Measurements from ENCODE around the gene RDM1.

GRCh38 chr17:35968520-35969054 is 38.0 kb upstream of the RDM1 start:
- TF ChIP-seq POLR2A (IDR thresholded peaks at IDR 0.05; ENCODE audit: low read depth, low read length) = no peak
- no peak for TF ChIP-seq FOS (IDR thresholded peaks at IDR 0.05; ENCODE audit: low read depth, low read length)
- TF ChIP-seq CTCF (conservative IDR thresholded peaks at IDR 0.05; ENCODE audit: low read depth, low read length) = no peak
- TF ChIP-seq RAD21 (IDR thresholded peaks at IDR 0.05; ENCODE audit: low read length) = no peak
- TF ChIP-seq BHLHE40 (IDR thresholded peaks at IDR 0.05; ENCODE audit: low read depth, low read length) = no peak
- no peak for TF ChIP-seq RFX5 (IDR thresholded peaks at IDR 0.05; ENCODE audit: low read depth, low read length)
- no peak for TF ChIP-seq MAFK (IDR thresholded peaks at IDR 0.05; ENCODE audit: low read depth, low read length)
- TF ChIP-seq CEBPB (IDR thresholded peaks at IDR 0.05; ENCODE audit: low read depth, low read length) = no peak
- no peak for TF ChIP-seq USF2 (IDR thresholded peaks at IDR 0.05; ENCODE audit: low read depth, low read length)
- no peak for TF ChIP-seq RCOR1 (IDR thresholded peaks at IDR 0.05; ENCODE audit: insufficient replicate concordance, low read length)
